Panc1 (cell line): Measurements from ENCODE around the gene TXNDC2. TPM values are rescaled to one million over a fixed set of nuclear protein-coding genes. Genes with fewer than 3 reads are reported as not detected.

ENCODE experiments used
- ATAC-seq: fragments of 200-7000 bp; cut with Tn5 transposase; 2 replicates; pipeline ENCODE4 v1.9.1; 2020; ENCODE audit warnings: mild to moderate bottlenecking, moderate library complexity
- BruUV-seq: library from RNA; stranded (reverse); fragments of 400-500 nt; replicated peaks from 2 replicates; lab custom pipeline; 2021; lab: Mats Ljungman, UMichigan
- CTCF ChIA-PET: fragments of 300-600 bp; sonication (Branson Sonifier 250); formaldehyde crosslinking; loops from one replicate; lab custom pipeline; 2022; ENCODE audit warnings: antibody characterized with exemption; lab: Charles Lee
- POLR2A ChIA-PET: fragments of 300-600 bp; sonication (Branson Sonifier 250); formaldehyde crosslinking; loops from one replicate; lab custom pipeline; 2022; ENCODE audit warnings: antibody characterized with exemption; lab: Charles Lee
- DNase-seq: peaks from one replicate; pipeline ENCODE4 v3.0.0-alpha.2; 2010; ENCODE audit warnings: low read depth, low spot score
- H3K27ac ChIP-seq: 2 replicates; pipeline ENCODE4 v1.5.1; 2011; ENCODE audit warnings: mild to moderate bottlenecking, low read length, inconsistent platforms
- H3K27me3 ChIP-seq: fragments of 200-500 bp; sonication (Bioruptor generic); 2 replicates; pipeline ENCODE4 v1.6.0; 2014; ENCODE audit warnings: low read length, inconsistent platforms; ENCODE audit not compliant: control insufficient read depth, insufficient read depth
- H3K36me3 ChIP-seq: fragments of 200-500 bp; sonication (Bioruptor generic); 2 replicates; pipeline ENCODE4 v1.5.1; 2014; ENCODE audit warnings: inconsistent platforms, mild to moderate bottlenecking, low read length, moderate library complexity; ENCODE audit not compliant: control insufficient read depth, insufficient read depth
- H3K4me1 ChIP-seq: 2 replicates; pipeline ENCODE4 v1.5.1; 2011; ENCODE audit warnings: inconsistent platforms, mild to moderate bottlenecking, low read length, moderate library complexity; ENCODE audit not compliant: control insufficient read depth, insufficient read depth
- H3K4me3 ChIP-seq, 2 experiments: 2 replicates each; pipeline ENCODE4 v1.5.1; 2011 to 2012; ENCODE audit warnings: low read depth in 2 of 2, low read length in 2 of 2, mild to moderate bottlenecking in 2 of 2, inconsistent platforms in 1 of 2, moderate library complexity in 1 of 2
- H3K9me3 ChIP-seq: fragments of 200-500 bp; sonication (Bioruptor generic); 2 replicates; pipeline ENCODE4 v1.5.1; 2014; ENCODE audit warnings: low read depth, mild to moderate bottlenecking, inconsistent platforms, low read length, moderate library complexity; ENCODE audit not compliant: control insufficient read depth, insufficient read depth
- CTCF ChIP-seq: fragments of 450-650 bp; IDR thresholded peaks from 2 replicates; pipeline ENCODE4 v1.5.1; 2017; ENCODE audit warnings: mild to moderate bottlenecking
- POLR2AphosphoS5 ChIP-seq: IDR thresholded peaks from 2 replicates; pipeline ENCODE4 v1.6.1; 2012; ENCODE audit warnings: mild to moderate bottlenecking, low read depth, low read length, moderate library complexity
- REST ChIP-seq, 2 experiments: IDR thresholded peaks; 2 replicates each; pipeline ENCODE4 v1.6.1; 2011 to 2012; ENCODE audit warnings: low read depth in 2 of 2, control low read depth in 1 of 2, low read length in 1 of 2, mild to moderate bottlenecking in 1 of 2, moderate library complexity in 1 of 2; ENCODE audit not compliant: insufficient read depth in 1 of 2
- SIN3A ChIP-seq: IDR thresholded peaks from 2 replicates; pipeline ENCODE4 v1.6.1; 2012; ENCODE audit warnings: low read depth, mild to moderate bottlenecking, low read length, moderate library complexity, borderline replicate concordance; ENCODE audit not compliant: insufficient read depth
- TCF7L2 ChIP-seq: IDR thresholded peaks from 2 replicates; pipeline ENCODE4 v1.6.1; 2011; ENCODE audit warnings: mild to moderate bottlenecking, low read depth, low read length, inconsistent platforms
- in situ Hi-C: cut with HindIII; loops from 2 replicates; pipeline ENCODE4 v1.10.0; 2016; ENCODE audit warnings: low sequenced_read_pairs, low pct_unique_long_range_greater_than_20kb
- intact Hi-C: fragments of 100-400 bp; cut with micrococcal nuclease; formaldehyde crosslinking; loops from one replicate; pipeline ENCODE4 v1.10.0; 2022; ENCODE audit not compliant: unreplicated experiment
- total RNA-seq: library from RNA; stranded (reverse); gene quantifications from one replicate; pipeline ENCODE4 v1.2.1, GENCODE V29; 2021; ENCODE audit not compliant: unreplicated experiment

Gene TXNDC2
- total RNA-seq, 1 experiment from 2014 or later: 0.90 TPM

GRCh38 chr18:9861157-9861556 is 24.6 kb upstream of the TXNDC2 start:
- H3K9me3 ChIP-seq: peaks cover 4% of the 10 kb centered on the region; the same call in 1 of the 2 replicates
- in situ Hi-C loops (no loop called here), intact Hi-C loops (no loop called here)
- no peak for TF ChIP-seq TCF7L2
- no peak for TF ChIP-seq POLR2AphosphoS5
- TF ChIP-seq REST (IDR thresholded peaks at IDR 0.05; ENCODE audit: insufficient read depth in 1 of 2, low read depth in 2 of 2, low read length in 1 of 2): no peak
- no peak for TF ChIP-seq SIN3A
- TF ChIP-seq CTCF: no peak
- H3K27me3 ChIP-seq: no peaks in the 10 kb centered on the region
- H3K4me3 ChIP-seq: no peak overlapping the region
- DNase-seq (no peak), ATAC-seq (no peak)
- H3K27ac ChIP-seq: no peak overlapping the region
- H3K4me1 ChIP-seq: no peaks in the 10 kb centered on the region
- CTCF ChIA-PET: interaction anchor here (0.7 kb wide), 1 partner anchor 23 kb away, joined by 5 read pairs; no protein-coding TSS in a partner anchor
- BruUV-seq: no TSS peak
- H3K36me3 ChIP-seq: no peaks in the 10 kb centered on the region; the same call in 1 of the 2 replicates
- POLR2A ChIA-PET: interaction anchor here (1.2 kb wide), 1 partner anchor 9 kb away, joined by 3 read pairs; no protein-coding TSS in a partner anchor

GRCh38 chr18:9861933-9862332 is 23.8 kb upstream of the TXNDC2 start:
- Histone ChIP-seq H3K27me3 (no peaks in the 10 kb centered on the region), H3K36me3 (no peaks in the 10 kb centered on the region; the same call in 1 of the 2 replicates), H3K27ac (no peak overlapping the region), H3K9me3 (peaks cover 4% of the 10 kb centered on the region; the same call in 1 of the 2 replicates), H3K4me3 (no peak overlapping the region), H3K4me1 (no peaks in the 10 kb centered on the region)
- ATAC-seq (no peak), DNase-seq (no peak)
- BruUV-seq: no TSS peak
- in situ Hi-C loops: no loop called here
- TF ChIP-seq TCF7L2 (no peak), POLR2AphosphoS5 (no peak), REST (IDR thresholded peaks at IDR 0.05; ENCODE audit: insufficient read depth in 1 of 2, low read depth in 2 of 2, low read length in 1 of 2) (no peak), SIN3A (no peak), CTCF (no peak)
- POLR2A ChIA-PET: interaction anchor here (0.7 kb wide), 1 partner anchor 11 kb away, joined by 4 read pairs; no protein-coding TSS in a partner anchor
- CTCF ChIA-PET: no interaction called here
- intact Hi-C loops: no loop called here
